H54 (cell line): ENCODE data around the gene CYP2E1.
"Not testable (repeated sequence)": the region's sequence is repeated elsewhere in the genome, so short reads cannot be mapped to it uniquely, and the experiment has no call there.

Source experiments
- DNase-seq: peaks from one replicate; pipeline ENCODE4 v3.0.0; 2011; ENCODE audit warnings: low spot score, mixed read lengths; ENCODE audit not compliant: insufficient read length
- FAIRE-seq: peaks from 3 replicates; lab custom pipeline; 2011; peaks lifted over from hg19 to GRCh38; lab: Jason Lieb, UNC
- POLR2A ChIP-seq: IDR thresholded peaks from 2 replicates; pipeline ENCODE4 v1.6.1; 2011; ENCODE audit warnings: low read depth, mild to moderate bottlenecking, low read length

The CYP2E1 gene

DNA sequence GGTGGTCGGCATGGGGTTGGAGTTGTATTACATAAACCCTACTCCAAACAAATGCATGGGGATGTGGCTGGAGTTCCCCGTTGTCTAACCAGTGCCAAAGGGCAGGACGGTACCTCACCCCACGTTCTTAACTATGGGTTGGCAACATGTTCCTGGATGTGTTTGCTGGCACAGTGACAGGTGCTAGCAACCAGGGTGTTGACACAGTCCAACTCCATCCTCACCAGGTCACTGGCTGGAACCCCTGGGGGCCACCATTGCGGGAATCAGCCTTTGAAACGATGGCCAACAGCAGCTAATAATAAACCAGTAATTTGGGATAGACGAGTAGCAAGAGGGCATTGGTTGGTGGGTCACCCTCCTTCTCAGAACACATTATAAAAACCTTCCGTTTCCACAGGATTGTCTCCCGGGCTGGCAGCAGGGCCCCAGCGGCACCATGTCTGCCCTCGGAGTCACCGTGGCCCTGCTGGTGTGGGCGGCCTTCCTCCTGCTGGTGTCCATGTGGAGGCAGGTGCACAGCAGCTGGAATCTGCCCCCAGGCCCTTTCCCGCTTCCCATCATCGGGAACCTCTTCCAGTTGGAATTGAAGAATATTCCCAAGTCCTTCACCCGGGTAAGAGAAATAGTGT is at the start of gene CYP2E1:
Gene CYP2E1 (plus strand): TSS at position 407 of the 632 bp plus-strand sequence. CDS start 33 bp downstream, at position 440.
- DNase-seq (no peak), FAIRE-seq (no peak)
- no peak for TF ChIP-seq POLR2A

DNA sequence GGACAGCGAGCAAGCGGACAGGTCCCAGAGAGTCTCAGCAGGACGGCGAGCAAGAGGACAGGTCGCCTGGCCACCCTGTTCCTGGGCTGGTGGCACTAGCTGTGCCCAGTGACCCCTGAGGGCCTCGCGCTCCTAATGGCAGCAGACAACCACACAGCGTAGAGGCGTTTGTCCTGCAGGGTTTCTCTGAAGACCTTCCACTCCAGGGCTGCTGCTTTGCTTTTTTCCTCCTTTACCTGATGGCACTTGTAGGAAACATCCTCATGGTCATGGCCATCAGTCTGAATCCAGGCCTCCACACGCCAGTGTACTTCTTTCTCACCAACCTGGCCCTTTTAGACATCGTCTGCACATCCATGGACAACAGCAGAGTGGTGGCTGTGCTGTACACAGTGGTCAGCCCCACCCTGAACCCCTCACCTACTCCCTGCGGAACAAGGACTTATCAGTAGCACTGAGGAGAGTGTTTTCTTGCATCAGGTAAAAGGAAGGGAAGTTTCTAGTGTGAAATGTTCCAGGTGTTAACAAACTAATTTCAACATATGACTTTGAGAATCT is 46.0 kb upstream of the CYP2E1 start:
- FAIRE-seq (no peak), DNase-seq (no peak)
- no peak for TF ChIP-seq POLR2A

DNA sequence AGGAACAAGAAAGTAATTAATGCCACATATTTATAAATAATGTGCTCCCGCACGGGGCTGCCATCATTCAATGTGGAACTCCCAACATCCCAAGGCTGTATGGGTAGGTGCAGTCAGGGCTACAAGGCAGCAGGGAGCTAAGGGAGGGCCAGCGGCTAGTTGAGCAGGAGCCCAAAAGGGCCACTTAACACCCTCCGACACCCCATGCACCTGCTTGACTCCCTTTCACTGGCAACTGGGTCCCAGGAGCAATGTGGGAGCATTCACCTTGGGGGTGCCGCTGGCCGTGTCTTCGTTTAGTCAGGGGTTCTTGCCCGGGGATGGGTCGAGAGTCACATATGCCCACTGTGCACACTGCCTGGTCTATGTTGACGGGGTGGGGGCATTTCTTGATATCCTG is 45.5 kb upstream of the CYP2E1 start:
- no peak for TF ChIP-seq POLR2A
- no peak for DNase-seq
- no peak for FAIRE-seq

DNA sequence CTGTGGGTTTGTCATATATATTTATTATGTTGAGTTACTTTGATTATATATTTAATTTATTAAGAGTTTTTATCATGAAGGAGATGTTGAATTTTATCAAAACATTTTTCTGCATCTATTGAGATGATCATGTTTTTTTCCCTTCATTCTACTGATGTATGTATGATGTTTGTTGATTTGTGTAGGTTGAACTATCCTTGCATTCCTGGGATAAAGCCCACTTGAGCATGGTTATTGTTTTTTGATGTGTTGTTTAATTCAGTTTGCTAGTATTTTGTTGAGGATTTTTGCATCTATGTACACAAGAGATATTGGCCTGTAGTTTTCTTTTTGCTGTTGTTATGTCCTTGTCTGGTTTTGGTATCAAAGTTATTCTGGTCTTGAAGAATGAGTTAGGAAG is 42.3 kb upstream of the CYP2E1 start:
- no peak for FAIRE-seq
- no peak for DNase-seq
- no peak for TF ChIP-seq POLR2A

DNA sequence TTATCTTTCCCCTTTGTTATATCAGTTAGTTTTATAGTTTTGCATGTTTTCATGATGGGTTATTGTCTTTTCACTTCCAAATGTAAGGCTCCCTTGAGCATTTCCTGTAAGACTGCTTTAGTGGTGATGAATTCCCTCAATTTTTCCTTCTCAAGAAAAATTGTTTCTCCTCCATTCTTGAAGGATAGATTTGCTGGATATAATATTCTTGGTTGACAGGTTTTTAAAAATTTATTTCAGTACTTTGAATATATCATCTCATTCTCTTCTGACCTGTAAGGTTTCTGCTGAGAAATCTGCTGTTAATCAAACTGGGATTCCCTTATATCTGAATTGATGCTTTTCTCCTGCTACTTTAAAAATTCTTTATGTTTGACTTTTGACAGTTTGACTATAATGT is 40.1 kb upstream of the CYP2E1 start:
- no peak for TF ChIP-seq POLR2A
- DNase-seq = no peak
- FAIRE-seq = no peak

DNA sequence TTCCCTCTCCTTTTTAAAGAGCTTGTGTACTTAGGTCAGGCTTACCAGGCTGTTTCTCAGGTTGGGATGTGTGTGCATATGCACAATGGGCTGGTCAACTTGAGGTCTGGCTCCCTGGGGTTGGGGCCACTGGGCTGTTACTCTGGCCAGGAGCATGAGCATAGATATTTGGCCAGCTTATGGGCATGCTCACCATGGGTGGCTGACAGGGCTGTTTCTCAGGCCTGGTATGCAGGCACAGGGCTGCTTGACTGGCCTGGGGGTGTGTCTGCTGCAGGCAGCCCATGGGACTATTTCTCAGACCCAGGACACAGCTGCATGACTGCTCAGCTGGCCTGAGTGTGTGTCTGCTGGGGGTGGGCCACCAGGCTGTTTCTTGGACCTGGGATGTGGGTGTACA is 38.8 kb upstream of the CYP2E1 start:
- no peak for FAIRE-seq
- no peak for DNase-seq
- no peak for TF ChIP-seq POLR2A

DNA sequence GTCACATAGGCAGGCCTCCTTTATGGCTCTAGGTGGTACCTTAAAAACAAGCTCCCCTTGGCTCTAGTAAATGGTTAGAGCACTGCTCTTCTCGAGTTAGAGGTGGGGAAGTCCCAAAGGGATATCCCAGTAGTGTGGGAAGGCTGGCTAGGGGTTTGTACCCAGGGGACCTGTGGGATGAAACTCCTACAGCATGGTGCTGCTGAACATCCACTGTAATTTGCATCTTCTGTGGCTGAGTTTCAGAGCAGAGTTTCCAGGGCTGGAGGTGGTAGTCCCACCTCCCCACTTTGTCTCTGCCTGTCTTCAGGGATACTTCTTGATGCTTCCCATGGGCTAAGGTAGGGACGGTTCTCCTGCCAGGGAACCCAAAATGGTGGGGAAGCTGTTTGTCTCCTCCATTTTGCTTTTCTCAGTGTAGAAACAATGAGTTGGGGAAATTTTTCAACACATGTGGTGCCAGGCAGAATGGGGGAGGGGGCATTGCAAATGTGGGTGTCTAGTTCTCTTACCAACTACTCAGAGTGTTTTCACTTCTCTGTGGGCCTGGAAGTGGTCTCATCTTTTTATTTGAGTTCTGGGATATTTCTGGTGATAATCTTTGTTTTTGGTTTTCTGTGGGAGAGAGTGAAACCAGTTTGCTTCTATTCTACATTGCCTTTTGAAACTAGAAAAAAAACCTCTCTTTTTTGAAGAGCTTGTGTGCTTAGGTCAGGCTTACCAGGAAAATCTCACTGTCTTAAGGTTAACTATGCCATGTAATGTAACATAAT is 37.2 kb upstream of the CYP2E1 start:
- FAIRE-seq (no peak), DNase-seq (no peak)
- TF ChIP-seq POLR2A = no peak

DNA sequence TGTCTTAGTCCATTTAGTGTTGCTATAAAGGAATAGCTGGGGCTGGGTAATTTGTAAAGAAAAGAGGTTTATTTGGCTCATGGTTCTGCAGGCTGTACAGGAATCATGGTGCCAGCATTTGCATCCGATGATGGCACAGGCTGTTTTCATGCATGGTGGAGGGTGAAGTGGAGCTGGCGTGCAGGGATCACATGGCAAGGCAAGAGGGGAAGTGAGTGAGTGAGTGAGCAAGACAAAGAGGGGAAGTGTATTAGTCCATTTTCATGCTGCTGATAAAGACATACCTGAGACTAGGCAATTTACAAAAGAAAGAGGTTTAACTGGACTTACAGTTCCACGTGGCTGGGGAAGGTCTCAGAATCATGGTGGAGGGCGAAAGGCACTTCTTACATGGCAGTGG is 33.6 kb upstream of the CYP2E1 start:
- FAIRE-seq, DNase-seq: not testable (repeated sequence)

DNA sequence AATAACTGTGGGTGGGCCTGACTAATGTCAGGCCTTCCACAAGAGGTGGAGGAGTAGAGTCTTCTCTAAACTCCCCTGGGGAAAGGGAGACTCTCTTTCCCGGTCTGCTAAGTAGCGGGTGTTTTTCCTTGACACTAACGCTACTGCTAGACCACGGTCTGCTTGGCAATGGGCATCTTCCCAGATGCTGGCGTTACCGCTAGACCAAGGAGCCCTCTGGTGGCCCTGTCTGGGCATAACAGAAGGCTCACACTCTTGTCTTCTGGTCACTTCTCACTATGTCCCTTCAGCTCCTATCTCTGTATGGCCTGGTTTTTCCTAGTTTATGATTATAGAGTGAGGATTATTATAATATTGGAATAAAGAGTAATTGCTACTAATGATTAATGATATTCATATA is 29.8 kb upstream of the CYP2E1 start:
- DNase-seq, FAIRE-seq: not testable (repeated sequence)

DNA sequence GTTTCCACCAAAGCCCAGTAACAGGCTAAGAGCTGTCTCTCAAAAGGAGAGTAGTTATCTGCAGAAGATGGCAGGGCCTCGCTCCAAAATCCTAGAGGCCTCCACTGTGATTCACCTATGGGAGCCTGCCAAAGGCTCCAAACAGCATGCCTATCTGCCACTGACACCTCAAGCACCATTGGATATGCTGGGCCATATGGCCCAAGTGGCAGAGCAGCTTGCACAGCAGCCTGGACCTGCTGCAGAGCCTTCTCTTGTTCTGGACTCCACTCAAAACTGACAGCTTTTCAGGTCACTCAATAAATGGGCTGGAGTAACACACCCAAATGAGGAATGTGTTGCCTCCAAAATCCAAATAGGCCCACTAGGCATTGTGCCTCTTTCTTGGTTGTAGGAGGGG is 28.0 kb upstream of the CYP2E1 start:
- FAIRE-seq, DNase-seq: not testable (repeated sequence)

DNA sequence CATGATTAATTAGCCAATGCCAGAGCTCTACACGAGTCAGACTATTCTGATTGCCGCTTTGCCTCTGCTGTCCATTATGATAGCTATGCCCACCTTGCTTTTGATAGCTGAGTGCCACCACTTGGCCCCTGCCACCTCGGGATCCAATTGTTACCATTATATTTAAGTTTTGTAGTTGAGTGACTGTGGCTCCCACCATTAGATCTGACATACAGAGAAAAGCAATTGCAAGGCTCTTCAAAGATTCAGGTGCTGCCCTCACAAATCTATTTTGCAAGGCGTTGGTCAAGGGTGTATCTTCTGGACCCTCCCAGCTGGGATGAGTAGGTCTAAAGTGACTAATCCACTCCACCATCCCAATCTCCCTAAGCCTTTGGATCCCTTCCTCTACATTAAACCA is 26.3 kb upstream of the CYP2E1 start:
- FAIRE-seq, DNase-seq: not testable (repeated sequence)

DNA sequence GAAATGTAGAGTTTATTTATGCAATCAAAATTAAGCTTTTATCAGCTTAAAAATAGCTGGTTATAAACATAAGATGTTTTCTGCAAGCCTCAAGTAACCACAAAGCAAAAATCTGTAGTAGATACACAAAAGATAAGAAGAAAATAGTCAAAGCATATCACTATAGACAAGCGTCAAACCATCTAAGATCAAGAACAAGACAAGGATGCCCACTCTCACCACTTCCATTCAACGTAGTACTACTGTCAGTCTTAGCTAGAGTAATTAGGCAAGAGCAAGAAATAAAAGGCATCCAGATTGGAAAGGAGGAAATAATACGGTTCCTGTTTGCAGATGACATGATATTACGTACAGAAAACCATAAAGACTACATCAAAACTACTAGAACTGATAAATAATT is 17.5 kb upstream of the CYP2E1 start:
- DNase-seq = no peak
- TF ChIP-seq POLR2A = no peak
- no peak for FAIRE-seq

DNA sequence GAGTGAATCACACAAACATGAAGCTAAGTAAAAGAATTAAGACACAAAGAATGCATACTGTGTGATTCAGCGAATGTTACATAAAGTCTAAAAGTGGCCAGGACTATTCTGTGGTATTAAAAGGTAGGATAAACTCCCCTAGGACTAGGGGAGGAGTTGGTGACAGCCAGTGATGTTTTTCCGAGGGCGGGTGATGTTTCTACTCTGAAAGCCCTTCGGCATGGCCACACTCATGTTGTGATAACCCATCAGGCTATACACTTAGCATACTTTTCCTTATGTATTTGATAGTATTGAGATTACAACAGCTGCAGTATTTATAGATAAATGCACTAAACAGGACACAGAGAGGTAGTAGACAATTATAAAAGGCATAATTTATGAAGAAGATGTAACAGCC is 15.8 kb upstream of the CYP2E1 start:
- TF ChIP-seq POLR2A = no peak
- DNase-seq (no peak), FAIRE-seq (no peak)

DNA sequence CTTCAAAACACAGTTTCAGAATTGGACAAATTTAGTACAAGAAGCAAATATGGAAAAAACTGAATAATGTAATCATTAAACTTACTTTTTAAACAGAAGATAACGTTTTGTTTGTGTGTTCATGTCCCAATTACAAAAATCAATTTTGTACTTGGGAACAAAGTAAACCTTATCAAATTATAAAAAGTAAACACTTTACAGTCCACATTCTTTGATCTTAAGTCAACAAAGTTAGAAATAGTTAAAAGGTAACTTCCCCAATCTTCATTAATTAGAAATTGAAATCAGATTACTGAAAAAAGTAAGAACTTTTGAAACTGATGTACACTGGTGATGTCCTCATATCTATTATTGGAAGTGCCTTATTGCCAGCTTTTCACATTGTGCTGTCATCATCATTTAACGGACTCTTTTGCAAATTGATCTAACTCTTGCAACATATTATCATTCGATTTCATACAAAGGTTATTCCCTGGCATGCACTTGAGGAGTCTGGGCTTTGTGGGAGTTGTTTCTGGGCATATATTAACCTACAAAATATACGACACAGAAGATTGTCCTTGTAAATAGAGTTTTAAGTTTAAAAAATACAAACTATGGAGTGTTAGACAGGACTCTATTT is 15.1 kb upstream of the CYP2E1 start:
- TF ChIP-seq POLR2A = no peak
- no peak for DNase-seq
- FAIRE-seq = no peak
